ENCODE data around the gene FAM193B. TPM values are rescaled to one million over a fixed set of nuclear protein-coding genes. Genes with fewer than 3 reads are reported as not detected.

FAM193B gene
- total RNA-seq, 1 donor: 32.6 TPM

- peaks cover 25% of the 10 kb centered on the region for H3K79me2 ChIP-seq (ENCODE audit: insufficient read depth, low read length)
- TF ChIP-seq, protein P1, sequence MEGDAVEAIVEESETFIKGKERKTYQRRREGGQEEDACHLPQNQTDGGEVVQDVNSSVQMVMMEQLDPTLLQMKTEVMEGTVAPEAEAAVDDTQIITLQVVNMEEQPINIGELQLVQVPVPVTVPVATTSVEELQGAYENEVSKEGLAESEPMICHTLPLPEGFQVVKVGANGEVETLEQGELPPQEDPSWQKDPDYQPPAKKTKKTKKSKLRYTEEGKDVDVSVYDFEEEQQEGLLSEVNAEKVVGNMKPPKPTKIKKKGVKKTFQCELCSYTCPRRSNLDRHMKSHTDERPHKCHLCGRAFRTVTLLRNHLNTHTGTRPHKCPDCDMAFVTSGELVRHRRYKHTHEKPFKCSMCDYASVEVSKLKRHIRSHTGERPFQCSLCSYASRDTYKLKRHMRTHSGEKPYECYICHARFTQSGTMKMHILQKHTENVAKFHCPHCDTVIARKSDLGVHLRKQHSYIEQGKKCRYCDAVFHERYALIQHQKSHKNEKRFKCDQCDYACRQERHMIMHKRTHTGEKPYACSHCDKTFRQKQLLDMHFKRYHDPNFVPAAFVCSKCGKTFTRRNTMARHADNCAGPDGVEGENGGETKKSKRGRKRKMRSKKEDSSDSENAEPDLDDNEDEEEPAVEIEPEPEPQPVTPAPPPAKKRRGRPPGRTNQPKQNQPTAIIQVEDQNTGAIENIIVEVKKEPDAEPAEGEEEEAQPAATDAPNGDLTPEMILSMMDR (IDR thresholded peaks at IDR 0.05; ENCODE audit: extremely low read depth, low read depth, low read length): no peak
- DNase-seq (ENCODE audit: insufficient read length, low spot score, missing footprints): no peak
- peak overlapping the region; percentile 86 for H3K4me3 ChIP-seq (ENCODE audit: insufficient read depth, low read length)
- H3K36me3 ChIP-seq (ENCODE audit: insufficient read depth, low read length): peaks cover 36% of the 10 kb centered on the region
- no peaks in the 10 kb centered on the region for H3K9me3 ChIP-seq (ENCODE audit: low read depth, low read length)
- H2AFZ ChIP-seq (ENCODE audit: low read length): peak overlapping the region; percentile 77
- peaks cover 25% of the 10 kb centered on the region for H4K20me1 ChIP-seq (ENCODE audit: insufficient read depth, low read length)
- H3K27me3 ChIP-seq (ENCODE audit: insufficient read depth, low read length): peaks cover 30% of the 10 kb centered on the region
- H3K4me2 ChIP-seq (ENCODE audit: insufficient read depth, low read length): peak overlapping the region; percentile 90
- H3K4me1 ChIP-seq (ENCODE audit: insufficient read depth, low read length): peaks cover 17% of the 10 kb centered on the region
- H3K27ac ChIP-seq (ENCODE audit: low read depth, low read length): peak overlapping the region; percentile 69
Observed at GRCh38 chr5:177592905-177593304, 38.5 kb upstream of the FAM193B start.

DNA sequence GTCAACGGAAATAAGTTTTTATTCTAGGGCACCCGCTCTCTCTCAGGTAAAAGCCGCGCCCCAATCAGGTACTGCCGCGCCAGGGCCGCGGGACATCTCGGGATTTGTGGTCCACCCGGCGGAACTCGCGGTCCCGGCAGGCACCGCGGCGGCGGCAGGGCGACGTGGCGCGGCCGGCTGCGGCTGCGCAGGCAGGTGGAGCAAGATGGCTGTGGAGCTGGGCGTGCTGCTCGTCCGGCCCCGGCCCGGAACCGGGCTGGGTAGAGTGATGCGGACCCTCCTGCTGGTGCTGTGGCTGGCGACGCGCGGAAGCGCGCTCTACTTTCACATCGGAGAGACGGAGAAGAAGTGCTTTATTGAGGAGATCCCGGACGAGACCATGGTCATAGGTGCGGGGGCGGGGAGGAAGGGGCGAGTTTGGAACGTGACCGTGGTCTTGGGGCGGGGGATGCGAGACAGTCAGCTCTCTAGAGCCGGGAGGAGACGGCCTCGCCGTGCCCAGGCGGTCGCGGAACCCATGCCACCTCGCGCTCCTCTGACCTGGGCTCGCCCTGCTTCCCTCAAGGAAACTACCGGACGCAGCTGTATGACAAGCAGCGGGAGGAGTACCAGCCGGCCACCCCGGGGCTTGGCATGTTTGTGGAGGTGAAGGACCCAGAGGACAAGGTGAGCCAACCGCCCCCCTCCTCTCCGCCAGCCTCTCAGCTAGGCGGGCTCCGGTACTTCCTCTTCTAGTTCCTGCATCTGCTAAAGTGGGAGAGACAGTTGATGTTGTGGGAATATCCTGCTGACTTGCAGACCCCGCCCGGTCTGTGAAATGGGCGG, 37.9 kb upstream of the FAM193B start, which contains the start of gene TMED9:
Gene TMED9 (plus strand): TSS at position 194 of the 825 bp plus-strand sequence. CDS start 12 bp downstream, at position 206.
- Histone ChIP-seq H3K27me3 (ENCODE audit: insufficient read depth, low read length) (peaks cover 32% of the 10 kb centered on the region), H3K27ac (ENCODE audit: low read depth, low read length) (peak within 1 kb of the TSS; percentile 69), H2AFZ (ENCODE audit: low read length) (peak within 1 kb of the TSS; percentile 90), H3K4me1 (ENCODE audit: insufficient read depth, low read length) (peaks cover 17% of the 10 kb centered on the region), H3K9me3 (ENCODE audit: low read depth, low read length) (no peaks in the 10 kb centered on the region), H3K79me2 (ENCODE audit: insufficient read depth, low read length) (peaks cover 25% of the 10 kb centered on the region), H4K20me1 (ENCODE audit: insufficient read depth, low read length) (peaks cover 25% of the 10 kb centered on the region), H3K4me2 (ENCODE audit: insufficient read depth, low read length) (peak within 1 kb of the TSS; percentile 90), H3K4me3 (ENCODE audit: insufficient read depth, low read length) (peak within 1 kb of the TSS; percentile 86), H3K36me3 (ENCODE audit: insufficient read depth, low read length) (peaks cover 36% of the 10 kb centered on the region)
- DNase-seq (ENCODE audit: insufficient read length, low spot score, missing footprints): peak; percentile 99
- TF ChIP-seq, protein P1 (IDR thresholded peaks at IDR 0.05; ENCODE audit: extremely low read depth, low read depth, low read length): no peak

DNA sequence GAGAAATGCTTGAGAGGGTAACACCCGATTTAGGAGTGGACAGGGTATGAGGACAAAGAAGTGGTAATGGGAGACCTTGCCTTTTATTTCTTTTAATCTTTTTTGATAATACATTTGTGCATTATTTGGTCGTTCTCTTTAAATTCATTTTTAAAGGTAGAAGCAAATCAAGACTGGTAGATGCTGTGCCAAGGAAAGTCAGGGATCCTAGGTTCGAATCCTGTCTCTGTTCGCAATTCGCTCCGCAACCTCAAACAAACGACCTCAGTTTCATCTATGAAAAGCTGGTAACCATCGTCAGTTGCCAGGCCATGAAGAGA, 37.3 kb upstream of the FAM193B start:
- Histone ChIP-seq H3K4me2 (ENCODE audit: insufficient read depth, low read length) (peak overlapping the region; percentile 89), H3K36me3 (ENCODE audit: insufficient read depth, low read length) (peaks cover 35% of the 10 kb centered on the region), H3K27me3 (ENCODE audit: insufficient read depth, low read length) (peaks cover 32% of the 10 kb centered on the region), H4K20me1 (ENCODE audit: insufficient read depth, low read length) (peaks cover 25% of the 10 kb centered on the region), H3K4me1 (ENCODE audit: insufficient read depth, low read length) (peaks cover 17% of the 10 kb centered on the region), H2AFZ (ENCODE audit: low read length) (peak overlapping the region; percentile 90), H3K27ac (ENCODE audit: low read depth, low read length) (peak overlapping the region; percentile 69), H3K79me2 (ENCODE audit: insufficient read depth, low read length) (peaks cover 25% of the 10 kb centered on the region), H3K4me3 (ENCODE audit: insufficient read depth, low read length) (peak overlapping the region; percentile 86), H3K9me3 (ENCODE audit: low read depth, low read length) (no peaks in the 10 kb centered on the region)
- TF ChIP-seq, protein P1 (IDR thresholded peaks at IDR 0.05; ENCODE audit: extremely low read depth, low read depth, low read length): no peak
- no peak for DNase-seq (ENCODE audit: insufficient read length, low spot score, missing footprints)

- Histone ChIP-seq H3K27me3 (ENCODE audit: insufficient read depth, low read length) (peaks cover 32% of the 10 kb centered on the region), H3K4me3 (ENCODE audit: insufficient read depth, low read length) (no peak overlapping the region), H3K4me2 (ENCODE audit: insufficient read depth, low read length) (no peak overlapping the region), H3K4me1 (ENCODE audit: insufficient read depth, low read length) (peaks cover 17% of the 10 kb centered on the region), H3K9me3 (ENCODE audit: low read depth, low read length) (no peaks in the 10 kb centered on the region), H2AFZ (ENCODE audit: low read length) (no peak overlapping the region), H3K36me3 (ENCODE audit: insufficient read depth, low read length) (peaks cover 23% of the 10 kb centered on the region), H4K20me1 (ENCODE audit: insufficient read depth, low read length) (peaks cover 18% of the 10 kb centered on the region), H3K79me2 (ENCODE audit: insufficient read depth, low read length) (peaks cover 25% of the 10 kb centered on the region), H3K27ac (ENCODE audit: low read depth, low read length) (no peak overlapping the region)
- DNase-seq (ENCODE audit: insufficient read length, low spot score, missing footprints): no peak
- TF ChIP-seq, protein P1 (IDR thresholded peaks at IDR 0.05; ENCODE audit: extremely low read depth, low read depth, low read length): no peak
Observed at GRCh38 chr5:177590406-177590805, 36.0 kb upstream of the FAM193B start.

Measured in osteoblast (primary cell).